Kidney epithelial cell (primary cell): ENCODE results near the gene ZNF804B. TPM values are rescaled to one million over a fixed set of nuclear protein-coding genes. Genes with fewer than 3 reads are reported as not detected.

ENCODE experiments used
- DNase-seq: peaks from one replicate; pipeline ENCODE4 v3.0.0-alpha.2; 2010; ENCODE audit warnings: low read depth
- H3K27me3 ChIP-seq: 2 replicates; pipeline ENCODE4 v1.6.0; 2011; ENCODE audit warnings: low read length; ENCODE audit not compliant: control insufficient read depth, insufficient read depth
- H3K36me3 ChIP-seq: 2 replicates; pipeline ENCODE4 v1.5.1; 2011; ENCODE audit warnings: low read length; ENCODE audit not compliant: control insufficient read depth, insufficient read depth
- H3K4me3 ChIP-seq: 2 replicates; pipeline ENCODE4 v1.5.1; 2011; ENCODE audit warnings: low read depth, mild to moderate bottlenecking, control low read depth, low read length
- CTCF ChIP-seq: IDR thresholded peaks from 2 replicates; pipeline ENCODE4 v1.5.1; 2011; ENCODE audit warnings: mild to moderate bottlenecking, moderate library complexity, low read length, control low read depth, inconsistent platforms; ENCODE audit not compliant: insufficient read depth, poor library complexity, severe bottlenecking
- total RNA-seq: library from RNA; depleted of rRNA; stranded (reverse); fragments of >200 nt; gene quantifications from 2 replicates; pipeline ENCODE4 v1.2.3, GENCODE V29; 2015

Gene ZNF804B
- not detected in 2 replicates for total RNA-seq

- Histone ChIP-seq H3K4me3 (peak within 1 kb of the TSS; percentile 21), H3K36me3 (no peaks in the 10 kb centered on the region), H3K27me3 (peaks cover 23% of the 10 kb centered on the region)
- no peak for DNase-seq
- no peak for TF ChIP-seq CTCF
These were observed at the start of gene ZNF804B for GRCh38 chr7:88759230-88760135. Gene ZNF804B (plus strand): TSS chr7:88759700. CDS start chr7:88759977, 277 bp downstream.

- TF ChIP-seq CTCF: no peak
- DNase-seq: no peak
- Histone ChIP-seq H3K27me3 (no peaks in the 10 kb centered on the region), H3K36me3 (no peaks in the 10 kb centered on the region), H3K4me3 (no peak overlapping the region)
These were observed 23.6 kb upstream of the ZNF804B start for GRCh38 chr7:88735920-88736319.

- H3K4me3 ChIP-seq: no peak overlapping the region
- TF ChIP-seq CTCF: no peak
- no peaks in the 10 kb centered on the region for H3K27me3 ChIP-seq
- DNase-seq: no peak
- H3K36me3 ChIP-seq: no peaks in the 10 kb centered on the region
These were observed 21.9 kb upstream of the ZNF804B start for GRCh38 chr7:88737632-88738031.

- Histone ChIP-seq H3K36me3 (no peaks in the 10 kb centered on the region), H3K27me3 (no peaks in the 10 kb centered on the region), H3K4me3 (no peak overlapping the region)
- no peak for TF ChIP-seq CTCF
- DNase-seq: no peak
These were observed 13.4 kb upstream of the ZNF804B start for GRCh38 chr7:88746126-88746525.

GRCh38 chr7:88756802-88757201 lies 2.7 kb upstream of the ZNF804B start:
- no peak overlapping the region for H3K4me3 ChIP-seq
- peaks cover 23% of the 10 kb centered on the region for H3K27me3 ChIP-seq
- TF ChIP-seq CTCF: no peak
- H3K36me3 ChIP-seq: no peaks in the 10 kb centered on the region
- DNase-seq: no peak

- Histone ChIP-seq H3K4me3 (no peak overlapping the region), H3K36me3 (no peaks in the 10 kb centered on the region), H3K27me3 (peaks cover 23% of the 10 kb centered on the region)
- no peak for TF ChIP-seq CTCF
- no peak for DNase-seq
These were observed 2.1 kb upstream of the ZNF804B start for GRCh38 chr7:88757371-88757770.
